NCI-H1105 (cell line): ENCODE results near the gene HIVEP3.

ENCODE experiments used
- DNase-seq: peaks from one replicate; lab custom pipeline; 2025; lab: John Stamatoyannopoulos, UW

HIVEP3 gene

DNA sequence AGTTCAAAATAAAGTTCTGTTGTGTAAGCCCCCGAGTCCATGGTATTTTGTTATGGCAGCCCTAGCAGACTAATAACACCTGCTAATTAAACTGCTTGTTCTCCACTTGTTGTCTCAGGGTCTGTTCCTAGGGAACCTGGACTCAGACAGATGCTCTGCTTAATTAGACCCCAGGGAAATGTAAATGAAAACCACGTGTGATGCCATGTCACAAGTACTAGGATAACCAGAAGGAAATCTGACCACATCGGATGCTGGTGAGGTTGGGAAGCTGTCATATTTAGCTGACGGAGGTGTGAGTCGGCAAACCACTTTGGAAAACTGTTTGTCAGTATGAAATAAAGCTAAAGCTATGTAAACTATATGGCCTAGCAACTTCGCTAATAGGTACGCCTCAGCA lies 453.8 kb downstream of the HIVEP3 start:
- peak; percentile 52 for DNase-seq

DNA sequence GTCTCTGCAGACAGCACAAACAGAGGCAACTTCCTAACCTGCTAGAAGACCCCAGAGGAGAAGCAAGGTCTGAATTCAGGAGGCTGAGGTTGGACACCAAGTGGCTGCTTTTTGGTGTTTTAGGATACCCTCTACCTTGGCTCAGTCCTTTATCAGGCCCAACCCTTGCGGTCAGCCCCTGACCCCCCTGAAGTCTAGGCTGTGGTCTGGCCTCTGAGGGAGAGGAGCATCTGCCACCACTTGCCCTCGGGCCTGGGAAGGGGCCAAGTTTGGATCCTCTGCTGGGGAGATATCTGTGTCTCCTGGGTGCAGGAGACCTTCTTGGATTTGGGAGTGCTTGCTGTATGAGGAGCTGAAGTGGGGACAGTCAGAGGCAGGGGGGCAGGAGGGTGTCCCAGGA lies 455.2 kb downstream of the HIVEP3 start:
- no peak for DNase-seq

DNA sequence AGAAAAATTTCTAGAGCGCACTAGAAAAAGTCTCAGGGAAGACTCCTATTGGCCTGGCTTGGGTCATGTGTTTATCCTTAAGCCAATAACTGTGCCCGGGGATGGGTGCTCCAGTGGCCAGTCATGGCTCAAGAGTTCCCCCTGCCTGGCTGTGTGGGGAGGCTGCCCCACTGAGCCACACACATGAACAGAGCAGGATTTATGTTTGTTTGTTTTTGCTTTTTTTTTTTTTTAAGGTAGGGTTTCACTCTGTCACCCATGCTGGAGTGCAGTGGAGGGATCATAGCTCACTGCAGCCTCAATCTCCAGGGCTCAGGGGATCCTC lies 456.1 kb downstream of the HIVEP3 start:
- DNase-seq = no peak

DNA sequence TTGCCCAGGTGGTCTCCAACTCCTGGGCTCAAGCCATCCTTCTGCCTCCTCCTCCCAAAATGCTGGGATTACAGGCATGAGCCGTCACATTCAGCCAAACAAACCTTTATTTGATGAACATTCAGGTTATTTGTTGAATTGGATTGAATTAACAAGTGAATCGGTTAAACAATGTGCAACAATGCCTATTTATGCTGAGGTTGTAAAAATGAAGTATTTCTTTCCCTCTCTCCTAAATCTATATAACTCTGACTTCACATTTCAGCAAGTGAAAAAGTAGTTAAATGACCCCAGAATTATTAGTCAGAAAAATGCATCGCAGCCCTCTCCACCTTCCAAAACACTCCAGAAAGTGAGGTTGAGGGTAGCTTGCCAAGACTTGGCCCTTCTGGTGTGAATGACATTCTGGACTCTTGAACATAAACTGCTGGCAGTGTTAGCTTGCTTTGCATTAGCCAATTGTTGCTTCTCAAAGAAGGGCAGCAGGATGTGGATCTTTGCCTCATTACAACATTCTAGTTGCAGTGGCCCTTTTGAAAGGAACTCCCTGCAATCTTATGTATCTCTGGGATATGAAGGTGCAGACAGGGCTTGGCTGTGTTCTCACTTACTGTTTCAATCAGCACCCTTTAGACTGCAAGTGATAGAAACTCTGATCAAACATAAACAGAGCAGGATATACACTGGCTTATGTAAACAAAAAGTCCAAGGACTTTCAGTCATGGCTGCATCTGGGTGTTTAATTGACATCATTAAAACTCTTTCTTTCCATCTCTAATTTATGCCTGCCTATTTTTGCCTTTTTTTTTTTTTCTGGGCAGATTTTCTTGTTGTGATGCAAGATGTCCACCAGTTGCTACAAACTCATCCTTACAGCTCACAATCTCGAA lies 456.7 kb downstream of the HIVEP3 start:
- DNase-seq = peak; percentile 15

DNA sequence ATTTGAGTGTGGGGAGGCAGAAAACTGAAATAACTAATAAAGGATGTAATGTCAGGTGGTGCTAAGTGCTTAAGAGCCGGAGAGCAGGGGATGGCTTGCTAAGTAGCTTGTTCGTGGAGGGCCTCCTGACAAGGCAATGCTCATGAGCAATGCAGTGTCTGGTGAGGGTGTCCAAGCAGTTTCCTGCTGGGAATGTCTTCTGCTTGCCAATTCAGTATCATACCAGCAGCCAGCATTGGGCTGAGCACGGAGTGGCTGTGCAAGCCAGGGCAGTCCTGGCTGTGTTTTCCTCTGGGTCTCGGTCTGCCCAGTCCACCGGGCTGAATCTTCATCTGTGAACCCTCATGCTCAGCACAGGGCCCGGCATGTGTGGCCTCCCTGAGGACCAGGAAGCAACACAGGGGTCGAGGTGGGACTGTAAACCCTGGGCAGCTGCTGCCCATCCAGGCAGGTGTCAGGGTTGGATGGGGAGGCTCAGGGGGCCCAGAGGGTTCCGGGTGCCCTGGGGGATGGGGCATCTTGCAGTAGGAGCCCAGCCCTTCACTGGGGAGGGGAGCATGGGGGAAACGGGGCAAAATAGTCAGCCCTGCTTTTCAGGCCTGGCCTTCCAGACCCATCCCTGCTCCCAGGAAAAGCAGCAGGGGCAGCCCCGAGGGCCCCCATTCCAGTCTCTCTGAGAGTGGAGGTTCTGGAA lies 461.7 kb downstream of the HIVEP3 start:
- DNase-seq = no peak
